ENCODE data around the gene SLC13A1. TPM values are rescaled to one million over a fixed set of nuclear protein-coding genes. Genes with fewer than 3 reads are reported as not detected.

SLC13A1 gene
- total RNA-seq, 1 donor from 2014 or later, result not detected

DNA sequence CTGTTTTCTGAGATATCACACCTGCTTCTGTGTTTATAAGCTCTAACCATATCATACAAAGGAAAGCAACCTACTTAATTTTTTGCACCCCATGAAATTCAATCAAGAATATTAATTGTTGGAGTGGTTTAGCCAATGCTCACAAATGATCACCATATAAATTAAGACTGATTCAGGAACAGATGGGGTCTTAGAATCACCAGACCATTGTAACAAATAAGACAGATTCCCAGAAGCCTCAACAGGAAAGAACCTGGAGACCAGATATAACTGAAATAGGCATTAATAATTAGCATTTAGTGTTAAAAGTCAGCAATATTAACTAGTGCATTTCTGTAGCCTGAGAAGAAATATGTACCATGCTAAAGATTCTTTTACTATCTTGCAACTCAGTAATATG, 73.6 kb downstream of the SLC13A1 start:
- H3K9me3 Mint-ChIP-seq, result no peaks in the 10 kb centered on the region
- H3K4me1 Mint-ChIP-seq, result peaks cover 5% of the 10 kb centered on the region
- peaks cover 2% of the 10 kb centered on the region for H3K27me3 Mint-ChIP-seq (ENCODE audit: low read depth)
- no peak for DNase-seq (ENCODE audit: low spot score in 2 of 2, unreplicated experiment in 2 of 2)
- TF ChIP-seq, protein P1, sequence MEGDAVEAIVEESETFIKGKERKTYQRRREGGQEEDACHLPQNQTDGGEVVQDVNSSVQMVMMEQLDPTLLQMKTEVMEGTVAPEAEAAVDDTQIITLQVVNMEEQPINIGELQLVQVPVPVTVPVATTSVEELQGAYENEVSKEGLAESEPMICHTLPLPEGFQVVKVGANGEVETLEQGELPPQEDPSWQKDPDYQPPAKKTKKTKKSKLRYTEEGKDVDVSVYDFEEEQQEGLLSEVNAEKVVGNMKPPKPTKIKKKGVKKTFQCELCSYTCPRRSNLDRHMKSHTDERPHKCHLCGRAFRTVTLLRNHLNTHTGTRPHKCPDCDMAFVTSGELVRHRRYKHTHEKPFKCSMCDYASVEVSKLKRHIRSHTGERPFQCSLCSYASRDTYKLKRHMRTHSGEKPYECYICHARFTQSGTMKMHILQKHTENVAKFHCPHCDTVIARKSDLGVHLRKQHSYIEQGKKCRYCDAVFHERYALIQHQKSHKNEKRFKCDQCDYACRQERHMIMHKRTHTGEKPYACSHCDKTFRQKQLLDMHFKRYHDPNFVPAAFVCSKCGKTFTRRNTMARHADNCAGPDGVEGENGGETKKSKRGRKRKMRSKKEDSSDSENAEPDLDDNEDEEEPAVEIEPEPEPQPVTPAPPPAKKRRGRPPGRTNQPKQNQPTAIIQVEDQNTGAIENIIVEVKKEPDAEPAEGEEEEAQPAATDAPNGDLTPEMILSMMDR (IDR thresholded peaks at IDR 0.05; ENCODE audit: unreplicated experiment), result no peak
- no peaks in the 10 kb centered on the region for H3K36me3 Mint-ChIP-seq
- H3K4me3 Mint-ChIP-seq, result no peak overlapping the region
- no peak overlapping the region for H3K27ac Mint-ChIP-seq

DNA sequence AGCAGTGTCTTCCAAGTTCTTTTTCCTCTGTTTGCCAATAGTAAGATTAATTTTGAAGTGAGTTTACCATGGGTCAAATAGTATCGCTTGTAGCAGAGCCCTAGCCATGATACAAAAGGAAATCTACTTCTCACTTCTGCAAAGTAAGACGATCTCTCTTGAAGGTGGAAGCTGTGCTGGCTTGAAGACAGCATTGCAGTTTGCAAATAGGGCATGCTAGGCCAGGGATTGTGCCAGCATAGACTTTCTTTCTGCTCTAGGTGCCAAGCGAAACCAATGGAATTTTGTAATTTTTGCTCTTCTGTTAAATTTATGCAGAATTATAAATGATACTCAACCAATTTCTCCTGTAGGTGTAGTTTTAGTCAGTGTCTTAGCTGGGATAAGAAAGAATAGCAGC, 74.5 kb downstream of the SLC13A1 start:
- Mint-ChIP-seq H3K27ac (no peak overlapping the region), H3K4me3 (no peak overlapping the region)
- no peak for DNase-seq (ENCODE audit: low spot score in 2 of 2, unreplicated experiment in 2 of 2)

DNA sequence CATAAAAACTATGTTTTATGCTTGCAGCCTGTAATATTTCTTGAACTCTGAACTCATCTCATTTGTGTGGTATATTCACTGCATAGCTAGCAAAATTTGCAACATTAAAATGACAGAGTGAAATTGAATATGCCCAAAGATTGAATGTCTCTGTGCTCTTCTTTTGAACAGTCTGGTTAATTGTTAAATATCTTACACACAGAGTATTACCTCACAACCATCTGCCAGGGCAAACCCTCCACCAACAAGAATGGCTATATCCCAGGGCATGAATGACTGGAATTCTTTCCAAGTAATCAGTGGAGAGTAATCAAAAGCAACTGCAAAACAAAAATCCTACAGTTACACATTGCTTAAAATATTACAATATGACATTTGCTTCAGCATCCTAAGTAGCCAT, 76.9 kb downstream of the SLC13A1 start:
- Mint-ChIP-seq H3K36me3 (no peaks in the 10 kb centered on the region), H3K27me3 (ENCODE audit: low read depth) (no peaks in the 10 kb centered on the region), H3K4me3 (no peak overlapping the region), H3K4me1 (peaks cover 15% of the 10 kb centered on the region), H3K9me3 (no peaks in the 10 kb centered on the region), H3K27ac (no peak overlapping the region)
- TF ChIP-seq, protein P1 (IDR thresholded peaks at IDR 0.05; ENCODE audit: unreplicated experiment), result no peak
- no peak for DNase-seq (ENCODE audit: low spot score in 2 of 2, unreplicated experiment in 2 of 2)

More for the DNA sequence above, 74.5 kb downstream of the SLC13A1 start:
- H3K36me3 Mint-ChIP-seq, result no peaks in the 10 kb centered on the region
- TF ChIP-seq, protein P1 (IDR thresholded peaks at IDR 0.05; ENCODE audit: unreplicated experiment), result no peak
- H3K9me3 Mint-ChIP-seq, result no peaks in the 10 kb centered on the region
- peaks cover 2% of the 10 kb centered on the region for H3K27me3 Mint-ChIP-seq (ENCODE audit: low read depth)
- peaks cover 10% of the 10 kb centered on the region for H3K4me1 Mint-ChIP-seq

DNA sequence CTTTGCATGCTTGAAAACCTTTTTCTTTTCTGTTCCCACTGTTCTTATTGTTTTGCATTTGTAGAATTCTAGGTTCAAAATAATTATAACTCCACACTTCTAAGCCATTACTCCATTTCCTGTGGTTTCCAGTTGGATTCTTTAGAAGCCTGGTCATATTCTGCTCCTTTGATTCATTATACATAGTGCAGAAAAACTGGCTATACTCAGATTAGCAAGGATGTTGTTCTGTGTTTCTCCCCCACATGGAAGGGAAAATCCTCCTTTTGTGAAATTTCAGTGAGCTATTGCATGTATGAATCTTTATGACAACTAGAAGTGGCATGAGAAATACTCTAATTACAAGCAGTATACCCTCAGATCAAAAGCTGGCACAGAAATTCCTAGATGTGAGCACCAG, 79.5 kb downstream of the SLC13A1 start:
- TF ChIP-seq, protein P1 (IDR thresholded peaks at IDR 0.05; ENCODE audit: unreplicated experiment), result no peak
- Mint-ChIP-seq H3K4me3 (no peak overlapping the region), H3K4me1 (peaks cover 15% of the 10 kb centered on the region), H3K9me3 (no peaks in the 10 kb centered on the region), H3K36me3 (no peaks in the 10 kb centered on the region), H3K27me3 (ENCODE audit: low read depth) (no peaks in the 10 kb centered on the region), H3K27ac (no peak overlapping the region)
- DNase-seq (ENCODE audit: low spot score in 2 of 2, unreplicated experiment in 2 of 2), result no peak

DNA sequence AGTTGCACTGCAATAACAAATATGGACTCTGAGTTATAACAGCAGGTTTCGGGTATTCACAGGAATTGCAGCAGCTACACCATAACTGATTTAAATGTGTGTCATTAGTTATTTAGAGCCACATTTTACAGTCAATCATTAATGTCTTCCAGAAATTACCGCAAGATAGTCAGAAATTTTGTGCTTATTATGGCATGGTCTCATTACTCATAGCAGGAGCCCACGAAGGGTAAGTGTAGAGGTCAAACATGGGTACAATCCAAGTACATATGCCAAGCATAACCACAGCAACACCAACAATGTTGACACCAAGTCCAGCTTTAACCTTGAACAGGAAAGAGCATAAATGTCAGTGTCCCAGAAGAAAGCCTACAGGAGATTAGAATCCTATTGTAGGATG, 84.4 kb downstream of the SLC13A1 start:
- H3K27ac Mint-ChIP-seq, result no peak overlapping the region
- no peak overlapping the region for H3K4me3 Mint-ChIP-seq
- no peak for DNase-seq (ENCODE audit: low spot score in 2 of 2, unreplicated experiment in 2 of 2)
- no peaks in the 10 kb centered on the region for H3K36me3 Mint-ChIP-seq
- TF ChIP-seq, protein P1 (IDR thresholded peaks at IDR 0.05; ENCODE audit: unreplicated experiment), result no peak
- H3K27me3 Mint-ChIP-seq (ENCODE audit: low read depth), result no peaks in the 10 kb centered on the region
- no peaks in the 10 kb centered on the region for H3K9me3 Mint-ChIP-seq
- peaks cover 6% of the 10 kb centered on the region for H3K4me1 Mint-ChIP-seq

DNA sequence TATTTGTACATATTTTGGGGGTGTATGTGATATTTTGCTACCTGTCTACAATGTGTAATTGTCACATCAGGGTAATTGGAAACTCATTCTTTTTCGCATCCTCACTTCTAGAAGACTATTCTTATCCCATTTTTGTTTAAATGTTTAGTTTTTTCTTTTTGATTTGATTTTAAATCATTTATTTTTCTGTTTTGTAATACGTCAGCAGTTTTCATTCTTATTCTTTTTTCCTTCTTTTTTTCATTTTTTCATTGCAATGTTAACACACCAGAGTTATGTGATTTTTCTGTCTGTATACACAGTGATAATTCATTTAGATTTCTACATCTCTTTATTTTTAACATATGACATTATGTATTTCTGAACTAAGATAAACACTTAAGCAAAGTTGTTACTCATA, 85.5 kb downstream of the SLC13A1 start:
- no peaks in the 10 kb centered on the region for H3K9me3 Mint-ChIP-seq
- TF ChIP-seq, protein P1 (IDR thresholded peaks at IDR 0.05; ENCODE audit: unreplicated experiment), result no peak
- no peaks in the 10 kb centered on the region for H3K27me3 Mint-ChIP-seq (ENCODE audit: low read depth)
- no peak for DNase-seq (ENCODE audit: low spot score in 2 of 2, unreplicated experiment in 2 of 2)
- no peak overlapping the region for H3K4me3 Mint-ChIP-seq
- H3K36me3 Mint-ChIP-seq, result no peaks in the 10 kb centered on the region
- H3K4me1 Mint-ChIP-seq, result no peaks in the 10 kb centered on the region
- H3K27ac Mint-ChIP-seq, result no peak overlapping the region

Measured in mesothelial cell of epicardium (in vitro differentiated cells).